Stimulated activated naive CD8-positive, alpha-beta T cell treated with anti-CD3 and anti-CD28 coated beads, Interleukin-15, Interleukin-2, amounts not matched to agents 100 ng/mL and 50 ng/mL, for 24 hours (primary cell): ENCODE measurements around the gene NUFIP2.

ENCODE experiments used
- H3K27ac Mint-ChIP-seq: one replicate; pipeline ENCODE4 v1.8.0; 2021; ENCODE audit warnings: mild to moderate bottlenecking, mixed read lengths
- H3K27me3 Mint-ChIP-seq: one replicate; pipeline ENCODE4 v1.8.0; 2021; ENCODE audit warnings: mixed read lengths
- H3K36me3 Mint-ChIP-seq: one replicate; pipeline ENCODE4 v1.8.0; 2021; ENCODE audit warnings: low read depth, mixed read lengths
- H3K4me1 Mint-ChIP-seq: one replicate; pipeline ENCODE4 v1.8.0; 2021; ENCODE audit warnings: low read depth, mixed read lengths
- H3K4me3 Mint-ChIP-seq: one replicate; pipeline ENCODE4 v1.8.0; 2021; ENCODE audit warnings: mild to moderate bottlenecking, mixed read lengths
- H3K9me3 Mint-ChIP-seq: one replicate; pipeline ENCODE4 v1.8.0; 2021; ENCODE audit warnings: mixed read lengths

Gene NUFIP2

DNA sequence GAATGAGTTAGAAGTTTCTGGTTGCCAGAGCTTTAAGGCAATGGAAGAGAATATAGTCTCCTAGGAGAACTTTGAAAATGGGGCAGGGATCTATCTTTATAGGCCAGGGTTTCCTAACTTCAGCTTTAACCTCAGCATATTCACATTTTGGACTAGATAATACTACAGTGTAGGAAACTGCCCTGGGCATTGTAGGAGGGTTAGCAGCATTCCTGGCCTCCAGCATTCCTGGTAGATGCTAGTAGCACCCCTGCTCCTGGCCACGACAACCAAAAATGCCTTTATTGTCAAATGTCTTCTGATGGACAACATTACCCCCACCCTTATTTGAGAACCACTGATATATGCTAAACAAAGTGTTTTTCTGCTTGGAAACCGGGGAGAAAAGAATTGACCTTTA, 86.0 kb downstream of the NUFIP2 start:
- Mint-ChIP-seq H3K27ac (no peak overlapping the region), H3K4me3 (no peak overlapping the region), H3K9me3 (no peaks in the 10 kb centered on the region), H3K36me3 (no peaks in the 10 kb centered on the region), H3K27me3 (peaks cover 8% of the 10 kb centered on the region), H3K4me1 (no peaks in the 10 kb centered on the region)
